Small intestine (tissue), 7 donors: ENCODE results near the gene PLCL1. TPM values are rescaled to one million over a fixed set of nuclear protein-coding genes. Genes with fewer than 3 reads are reported as not detected.

ENCODE experiments used
- DNase-seq, 2 donors: peaks; one replicate each; pipeline versions ENCODE4 v3.0.0 to v3.0.0-alpha.2; 2013
- FAIRE-seq: peaks from 2 replicates; lab custom pipeline; 2012; peaks lifted over from hg19 to GRCh38; lab: Jason Lieb, UNC
- H3K27ac ChIP-seq, 3 donors: one replicate each; pipeline ENCODE4 v1.5.1; 2013; ENCODE audit warnings: low read length in 2 of 3, mild to moderate bottlenecking in 2 of 3, control low read depth in 1 of 3, inconsistent platforms in 1 of 3, low read depth in 1 of 3, moderate library complexity in 1 of 3
- H3K27me3 ChIP-seq, 3 donors: one replicate each; pipeline ENCODE4 v1.6.1; 2013; ENCODE audit warnings: low read length in 3 of 3, inconsistent platforms in 1 of 3; ENCODE audit not compliant: control insufficient read depth in 3 of 3, insufficient read depth in 3 of 3
- H3K36me3 ChIP-seq, 3 donors: one replicate each; pipeline ENCODE4 v1.6.1; 2013; ENCODE audit warnings: low read length in 3 of 3, inconsistent platforms in 1 of 3, low read depth in 1 of 3, mild to moderate bottlenecking in 1 of 3, moderate library complexity in 1 of 3; ENCODE audit not compliant: control insufficient read depth in 3 of 3, insufficient read depth in 2 of 3
- H3K4me1 ChIP-seq, 3 donors: one replicate each; pipeline ENCODE4 v1.6.1; 2013; ENCODE audit warnings: low read length in 2 of 3, inconsistent platforms in 1 of 3, low read depth in 1 of 3, mild to moderate bottlenecking in 1 of 3, moderate library complexity in 1 of 3; ENCODE audit not compliant: control insufficient read depth in 3 of 3, insufficient read depth in 2 of 3
- H3K4me3 ChIP-seq, 3 donors: one replicate each; pipeline ENCODE4 v1.5.1; 2013; ENCODE audit warnings: low read length in 3 of 3, control low read depth in 1 of 3, inconsistent platforms in 1 of 3, low read depth in 1 of 3, mild to moderate bottlenecking in 1 of 3, moderate library complexity in 1 of 3
- H3K9me3 ChIP-seq, 2 donors: one replicate each; pipeline ENCODE4 v1.6.1; 2013; ENCODE audit warnings: low read depth in 1 of 2, low read length in 1 of 2; ENCODE audit not compliant: control insufficient read depth in 2 of 2, insufficient read depth in 1 of 2
- WGBS, 3 donors: extraction: QIAGEN DNeasy Blood & Tissue Kit; methylation state at CpG; one replicate each; pipeline ENCODE4 v1.1.7; 2013; 5-methylcytosine and 5-hydroxymethylcytosine counted together
- polyA plus RNA-seq, 4 donors: library from polyadenylated mRNA; stranded (reverse) in 3 of 4; unstranded in 1 of 4; fragments of 200-250 nt in 3 of 4; fragments of 120-200 nt in 1 of 4; gene quantifications; one replicate each; pipeline versions ENCODE4 v1.2.1 to v1.2.3, GENCODE V29; 2013
- donor health status: healthy with polysubstance abuse.
- donor health status: control.
- donor health status: control.
- donor health status: Bipolar disorder and iron deficiency.
- donor health status: healthy.

Gene PLCL1
- polyA plus RNA-seq, 4 donors: 0.58 to 2.3 (median 0.81) TPM; not detected in 1

DNA sequence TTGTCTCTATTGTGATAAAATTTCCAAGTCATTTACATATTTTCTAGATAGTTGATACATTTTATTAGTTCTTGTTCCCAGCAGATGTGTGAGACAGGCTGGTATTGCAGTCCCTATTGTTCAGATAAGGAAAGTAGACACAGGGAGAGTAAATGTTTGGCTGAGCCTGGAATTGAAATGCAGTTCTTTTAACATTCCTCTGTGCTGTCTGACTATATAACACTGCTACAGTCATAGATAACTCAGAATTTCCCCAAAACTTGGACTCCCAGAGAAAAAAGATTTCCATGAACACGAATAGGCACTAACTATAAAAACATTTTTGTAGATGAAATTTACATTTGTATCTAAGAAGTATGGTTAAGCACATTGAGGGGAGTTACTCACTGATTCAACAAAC, 71.4 kb downstream of the PLCL1 start:
- Histone ChIP-seq H3K27ac (no peak overlapping the region), H3K4me1 (no peaks in the 10 kb centered on the region), H3K9me3 (no peaks in the 10 kb centered on the region), H3K27me3 (no peaks in the 10 kb centered on the region), H3K4me3 (no peak overlapping the region), H3K36me3 (no peaks in the 10 kb centered on the region)
- DNase-seq (no peak), FAIRE-seq (no peak)
- 10 to 36% (median 17%) methylated on average over 1 of the region's 1 CpG for WGBS, 3 donors

DNA sequence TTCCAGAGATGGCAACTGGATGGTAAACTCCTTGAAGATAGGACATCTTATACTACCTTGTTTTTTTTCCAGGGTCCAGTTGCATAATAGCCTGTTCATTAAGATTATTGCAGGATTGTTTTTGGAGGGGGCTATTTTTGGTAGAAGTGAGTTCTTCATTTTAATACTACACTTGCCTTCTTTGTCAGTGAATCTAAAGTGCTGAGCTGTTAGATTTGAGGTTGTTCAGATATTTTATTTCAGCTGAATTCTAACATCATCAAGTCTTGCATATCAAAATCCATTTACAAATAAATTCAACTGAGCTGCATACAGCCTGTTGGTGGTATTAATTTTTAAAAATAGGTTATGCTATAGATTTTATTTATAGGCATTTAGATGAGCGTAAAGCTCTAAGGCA, 72.1 kb downstream of the PLCL1 start:
- DNase-seq (no peak), FAIRE-seq (no peak)
- no peaks in the 10 kb centered on the region for H3K9me3 ChIP-seq
- H3K27ac ChIP-seq: no peak overlapping the region
- H3K27me3 ChIP-seq: no peaks in the 10 kb centered on the region
- no peaks in the 10 kb centered on the region for H3K36me3 ChIP-seq
- H3K4me1 ChIP-seq: no peaks in the 10 kb centered on the region
- H3K4me3 ChIP-seq: no peak overlapping the region
- 98 to 100% (median 99%) methylated on average over 1 of the region's 1 CpG for WGBS, 3 donors

DNA sequence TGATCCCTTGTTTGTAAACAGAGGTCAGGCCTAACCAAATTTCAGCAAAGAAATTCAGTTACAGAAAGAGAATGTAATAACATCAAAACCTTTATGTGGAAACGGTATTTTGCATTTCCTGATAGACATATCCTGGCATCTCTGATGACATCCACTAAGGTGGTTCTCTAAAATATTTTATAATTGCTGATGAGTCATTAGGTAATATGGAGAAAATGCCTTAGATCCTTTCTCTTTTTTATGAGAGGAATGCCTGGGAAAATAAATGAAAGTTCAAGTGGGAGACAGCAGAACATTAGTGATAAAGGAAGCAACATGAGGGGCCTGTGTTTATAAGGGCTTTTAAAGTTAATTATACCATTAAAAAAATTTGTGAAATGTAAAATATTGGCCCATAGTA, 72.6 kb downstream of the PLCL1 start:
- Histone ChIP-seq H3K27me3 (no peaks in the 10 kb centered on the region), H3K36me3 (no peaks in the 10 kb centered on the region), H3K9me3 (no peaks in the 10 kb centered on the region), H3K27ac (no peak overlapping the region), H3K4me3 (no peak overlapping the region), H3K4me1 (no peaks in the 10 kb centered on the region)
- 73 to 84% (median 83%) methylated on average over 1 of the region's 1 CpG for WGBS, 3 donors
- no peak for FAIRE-seq
- no peak for DNase-seq

DNA sequence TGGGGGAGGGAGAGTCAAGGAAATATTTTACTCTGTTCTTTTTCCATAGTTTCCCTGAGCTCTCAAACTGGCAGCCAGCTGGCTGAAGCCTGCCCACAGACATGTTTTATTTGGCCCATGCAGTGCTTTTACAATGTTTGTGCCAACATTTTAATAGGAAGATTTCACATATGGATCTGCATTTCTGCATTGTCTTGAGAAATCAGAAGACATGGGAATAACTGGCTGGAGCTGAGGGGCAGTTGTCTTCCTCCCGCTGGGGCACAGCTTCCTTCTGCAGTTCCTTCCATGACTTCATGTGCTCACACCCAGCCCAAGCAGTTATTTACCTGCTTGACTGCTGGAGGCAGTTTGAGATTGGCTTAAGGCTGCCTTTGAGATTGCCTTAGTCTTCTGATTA, 74.4 kb downstream of the PLCL1 start:
- no peak for FAIRE-seq
- Histone ChIP-seq H3K36me3 (no peaks in the 10 kb centered on the region), H3K4me1 (no peaks in the 10 kb centered on the region), H3K27me3 (no peaks in the 10 kb centered on the region), H3K4me3 (no peak overlapping the region), H3K27ac (no peak overlapping the region), H3K9me3 (no peaks in the 10 kb centered on the region)
- WGBS, 3 donors: 59 to 79% (median 74%) methylated on average over 1 of the region's 1 CpG
- no peak for DNase-seq

DNA sequence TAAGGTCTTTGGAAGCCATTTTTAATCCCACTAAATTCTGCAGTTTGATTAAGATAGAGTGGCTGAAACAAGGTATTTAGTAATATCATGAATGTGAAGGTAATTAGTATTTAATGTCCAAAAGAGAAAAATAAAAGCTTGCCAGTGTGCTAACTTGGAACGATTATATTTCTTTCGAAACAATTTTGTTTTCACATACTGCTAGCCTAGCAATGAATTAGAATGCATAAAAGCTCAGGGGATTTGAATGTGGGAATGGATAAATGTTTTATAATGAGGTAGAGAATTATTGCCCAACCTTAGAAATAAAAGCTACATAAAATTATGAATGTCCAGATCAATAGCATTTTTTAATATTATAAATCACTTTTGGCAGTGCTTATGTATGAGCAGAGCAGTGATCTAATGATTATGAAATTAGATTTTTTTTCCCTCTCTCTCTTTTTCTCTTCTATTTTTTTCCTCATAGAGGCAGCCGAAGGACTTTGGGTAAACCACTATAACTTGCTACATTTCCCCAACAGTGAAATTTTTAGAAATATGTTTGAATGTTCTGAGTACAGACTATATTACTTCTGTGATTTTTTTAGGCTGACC, 75.5 kb downstream of the PLCL1 start:
- H3K4me3 ChIP-seq: no peak overlapping the region
- WGBS, 3 donors: 82 to 95% (median 90%) methylated on average over 3 of the region's 3 CpGs
- H3K9me3 ChIP-seq: no peaks in the 10 kb centered on the region
- DNase-seq (no peak), FAIRE-seq (no peak)
- H3K27me3 ChIP-seq: no peaks in the 10 kb centered on the region
- no peaks in the 10 kb centered on the region for H3K36me3 ChIP-seq
- H3K27ac ChIP-seq: no peak overlapping the region
- H3K4me1 ChIP-seq: no peaks in the 10 kb centered on the region

DNA sequence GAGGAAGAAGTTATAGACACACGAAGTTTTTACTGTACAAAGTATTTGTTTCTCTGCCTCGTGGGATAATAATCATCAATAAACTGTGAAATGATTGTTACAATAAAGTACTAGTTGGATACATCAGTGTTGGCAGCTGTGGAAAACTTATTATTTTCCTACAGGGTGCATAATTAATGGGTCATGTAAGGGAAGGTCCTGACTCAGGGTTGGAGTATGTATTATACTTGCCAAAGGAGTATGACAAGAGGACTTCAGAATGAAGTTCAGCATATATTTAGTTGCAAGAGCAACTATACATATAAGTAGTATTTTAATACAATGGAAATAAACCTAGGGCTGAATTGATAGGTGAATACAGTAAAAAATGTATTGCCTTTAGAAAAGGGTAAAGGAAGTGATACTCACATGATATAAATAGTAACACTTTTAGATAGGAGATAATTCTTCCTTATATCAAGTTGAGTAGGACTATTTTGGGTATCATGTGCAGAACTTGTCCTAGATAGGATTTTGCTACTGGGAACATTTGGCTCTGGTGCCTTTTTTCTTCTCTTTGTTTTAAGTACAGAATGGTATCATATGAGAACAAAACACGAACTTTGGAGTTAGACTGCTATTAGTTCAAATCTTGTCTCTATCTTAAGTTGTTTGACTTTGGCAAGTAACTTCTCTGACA, 79.1 kb downstream of the PLCL1 start:
- Histone ChIP-seq H3K36me3 (no peaks in the 10 kb centered on the region), H3K4me3 (no peak overlapping the region), H3K27me3 (no peaks in the 10 kb centered on the region), H3K4me1 (no peaks in the 10 kb centered on the region), H3K27ac (no peak overlapping the region), H3K9me3 (no peaks in the 10 kb centered on the region)
- DNase-seq: no peak
- no peak for FAIRE-seq
- WGBS, 3 donors: 77 to 86% (median 82%) methylated on average over 3 of the region's 3 CpGs

DNA sequence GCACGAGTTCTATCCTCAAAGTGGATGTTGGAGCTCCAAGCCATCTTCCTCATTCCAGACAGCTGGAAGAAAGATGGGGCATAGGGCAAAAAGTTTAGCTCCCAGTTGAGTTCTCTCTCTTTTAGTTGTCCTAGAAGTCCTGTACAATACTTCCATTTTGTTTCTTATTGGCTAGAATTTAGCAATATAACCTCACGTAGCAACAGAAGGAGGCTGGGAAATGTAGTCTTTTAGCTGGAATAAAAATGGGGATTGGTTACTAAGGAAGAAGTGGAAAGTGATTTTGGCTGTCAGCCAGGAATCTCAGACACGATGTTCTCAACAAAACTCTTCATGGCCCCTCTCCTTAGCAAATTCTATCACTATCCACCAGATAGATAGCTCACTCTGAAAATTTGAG, 79.9 kb downstream of the PLCL1 start:
- H3K4me3 ChIP-seq: no peak overlapping the region
- no peaks in the 10 kb centered on the region for H3K4me1 ChIP-seq
- H3K27ac ChIP-seq: no peak overlapping the region
- H3K9me3 ChIP-seq: no peaks in the 10 kb centered on the region
- FAIRE-seq (no peak), DNase-seq (no peak)
- WGBS, 3 donors: 51 to 65% (median 52%) methylated on average over 3 of the region's 3 CpGs
- H3K27me3 ChIP-seq: no peaks in the 10 kb centered on the region
- H3K36me3 ChIP-seq: no peaks in the 10 kb centered on the region

DNA sequence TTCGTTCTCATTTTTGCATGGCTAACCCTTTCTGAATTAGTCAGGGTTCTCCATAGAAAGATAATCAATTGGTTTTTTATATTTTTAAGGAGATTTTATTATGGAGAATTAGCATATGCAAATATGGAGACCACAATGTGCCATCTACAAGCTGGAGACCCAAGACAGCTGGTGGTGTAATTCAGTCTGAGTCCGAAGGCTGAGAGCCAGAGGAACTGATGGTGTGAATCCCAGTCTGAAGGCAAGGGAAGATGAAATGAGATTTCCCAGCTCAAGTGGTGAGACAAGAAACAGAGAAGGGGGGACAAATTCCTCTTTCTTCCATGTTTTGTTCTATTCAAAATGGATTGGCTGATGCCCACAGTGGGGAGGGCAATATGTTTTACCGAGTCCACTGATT, 80.7 kb downstream of the PLCL1 start:
- Histone ChIP-seq H3K4me1 (no peaks in the 10 kb centered on the region), H3K4me3 (no peak overlapping the region), H3K9me3 (no peaks in the 10 kb centered on the region), H3K27me3 (no peaks in the 10 kb centered on the region), H3K36me3 (no peaks in the 10 kb centered on the region), H3K27ac (no peak overlapping the region)
- WGBS, 3 donors: 87 to 96% (median 95%) methylated on average over 3 of the region's 3 CpGs
- FAIRE-seq (no peak), DNase-seq (no peak)

DNA sequence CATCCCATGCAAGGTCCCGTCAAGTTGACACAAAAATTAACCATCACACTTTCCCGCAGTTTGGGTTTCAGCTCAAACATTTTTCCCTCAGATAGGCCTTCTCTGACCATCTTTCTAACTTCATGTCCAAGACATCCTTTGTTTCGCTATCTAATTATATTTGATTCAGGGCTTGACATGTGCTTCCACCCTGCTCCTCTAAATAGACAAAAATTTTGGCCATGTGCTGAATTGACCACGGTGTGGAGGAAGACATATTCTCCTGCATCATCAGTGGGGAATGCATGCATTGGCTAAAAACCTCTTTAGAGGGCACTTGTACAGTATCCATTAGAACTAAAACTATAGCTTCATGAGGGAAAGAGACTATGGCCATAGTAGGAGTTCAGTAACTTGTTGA, 81.2 kb downstream of the PLCL1 start:
- no peaks in the 10 kb centered on the region for H3K36me3 ChIP-seq
- no peak overlapping the region for H3K27ac ChIP-seq
- no peak overlapping the region for H3K4me3 ChIP-seq
- H3K9me3 ChIP-seq: no peaks in the 10 kb centered on the region
- DNase-seq (no peak), FAIRE-seq (no peak)
- H3K27me3 ChIP-seq: no peaks in the 10 kb centered on the region
- 90 to 93% (median 90%) methylated on average over 4 of the region's 4 CpGs for WGBS, 3 donors
- H3K4me1 ChIP-seq: no peaks in the 10 kb centered on the region
